GM06990 (cell line): Measurements from ENCODE around the gene FAM149B1.

Source experiments
- DNase-seq: peaks from one replicate; pipeline ENCODE4 v3.0.0-alpha.2; 2011; ENCODE audit not compliant: insufficient read length; ENCODE audit errors: extremely low read depth
- H3K27me3 ChIP-seq: replicated peaks from 2 replicates; pipeline ENCODE4 v1.6.0; 2011; ENCODE audit warnings: low read length; ENCODE audit not compliant: control insufficient read depth, insufficient read depth
- H3K36me3 ChIP-seq: 2 replicates; pipeline ENCODE4 v1.5.1; 2011; ENCODE audit warnings: low read length; ENCODE audit not compliant: control insufficient read depth, insufficient read depth
- H3K4me3 ChIP-seq: replicated peaks from 2 replicates; pipeline ENCODE4 v1.5.1; 2011; ENCODE audit warnings: low read depth, mild to moderate bottlenecking, control low read depth, low read length
- CTCF ChIP-seq: IDR thresholded peaks from 2 replicates; pipeline ENCODE4 v1.5.1; 2011; ENCODE audit warnings: low read length, control low read depth, mild to moderate bottlenecking, inconsistent platforms; ENCODE audit not compliant: insufficient read depth, poor library complexity, severe bottlenecking

FAM149B1 gene

GRCh38 chr10:73226663-73227062 lies 58.7 kb downstream of the FAM149B1 start:
- H3K36me3 ChIP-seq = no peaks in the 10 kb centered on the region
- TF ChIP-seq CTCF = no peak
- H3K27me3 ChIP-seq = no peaks in the 10 kb centered on the region
- no peak for DNase-seq
- H3K4me3 ChIP-seq = no peak overlapping the region

- Histone ChIP-seq H3K36me3 (peaks cover 3% of the 10 kb centered on the region), H3K4me3 (no peak overlapping the region), H3K27me3 (no peaks in the 10 kb centered on the region)
- no peak for DNase-seq
- TF ChIP-seq CTCF = no peak
Observed at GRCh38 chr10:73228247-73228646, 60.3 kb downstream of the FAM149B1 start.

GRCh38 chr10:73229567-73229966 lies 61.6 kb downstream of the FAM149B1 start:
- no peak for DNase-seq
- Histone ChIP-seq H3K4me3 (no peak overlapping the region), H3K27me3 (no peaks in the 10 kb centered on the region), H3K36me3 (peaks cover 3% of the 10 kb centered on the region)
- no peak for TF ChIP-seq CTCF

GRCh38 chr10:73232887-73233286 lies 65.0 kb downstream of the FAM149B1 start:
- Histone ChIP-seq H3K36me3 (peaks cover 5% of the 10 kb centered on the region), H3K4me3 (no peak overlapping the region), H3K27me3 (no peaks in the 10 kb centered on the region)
- no peak for DNase-seq
- TF ChIP-seq CTCF = no peak

GRCh38 chr10:73233883-73234282 lies 66.0 kb downstream of the FAM149B1 start:
- DNase-seq = no peak
- H3K27me3 ChIP-seq = no peaks in the 10 kb centered on the region
- H3K4me3 ChIP-seq = no peak overlapping the region
- H3K36me3 ChIP-seq = peaks cover 6% of the 10 kb centered on the region
- no peak for TF ChIP-seq CTCF

- TF ChIP-seq CTCF = no peak
- DNase-seq = no peak
- no peaks in the 10 kb centered on the region for H3K27me3 ChIP-seq
- H3K36me3 ChIP-seq = peaks cover 10% of the 10 kb centered on the region
- no peak overlapping the region for H3K4me3 ChIP-seq
Observed at GRCh38 chr10:73234695-73235094, 66.8 kb downstream of the FAM149B1 start.
